T47D (cell line): ENCODE measurements around the gene MKRN2OS.

Experiments used
- DNase-seq, 2 experiments: peaks; one replicate each; pipeline versions ENCODE4 v3.0.0 to v3.0.0-alpha.2; 2011 to 2012; ENCODE audit warnings: low read depth in 1 of 2, low spot score in 1 of 2
- JUND ChIP-seq: IDR thresholded peaks from 2 replicates; pipeline ENCODE4 v1.6.1; 2012; ENCODE audit warnings: low read depth
- in situ Hi-C: cut with HindIII; loops from 2 replicates; pipeline ENCODE4 v1.10.0; 2016; ENCODE audit warnings: low sequenced_read_pairs, low pct_unique_long_range_greater_than_20kb

MKRN2OS gene

DNA sequence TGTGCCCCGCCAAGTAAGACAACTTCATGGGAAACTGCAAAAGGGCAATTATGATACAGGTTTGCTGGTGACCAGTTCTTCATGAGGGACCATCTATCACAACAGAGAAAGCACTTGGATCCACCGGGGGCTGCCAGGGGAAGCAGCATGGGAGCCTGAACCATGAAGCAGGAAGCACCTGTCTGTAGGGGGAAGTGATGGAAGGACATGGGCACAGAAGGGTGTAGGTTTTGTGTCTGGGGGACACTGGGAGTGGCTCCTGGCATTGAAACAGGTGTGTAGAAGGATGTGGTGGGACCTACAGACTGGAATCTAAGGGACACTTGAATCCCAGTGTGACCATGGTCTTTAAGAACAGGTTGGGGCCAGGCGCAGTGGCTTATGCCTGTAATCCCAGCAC, 34.2 kb upstream of the MKRN2OS start:
- in situ Hi-C loops: no loop called here
- DNase-seq: no peak
- TF ChIP-seq JUND: no peak

GRCh38 chr3:12578742-12579141, 33.4 kb upstream of the MKRN2OS start:
- in situ Hi-C loops: no loop called here
- DNase-seq: no peak
- TF ChIP-seq JUND: no peak

DNA sequence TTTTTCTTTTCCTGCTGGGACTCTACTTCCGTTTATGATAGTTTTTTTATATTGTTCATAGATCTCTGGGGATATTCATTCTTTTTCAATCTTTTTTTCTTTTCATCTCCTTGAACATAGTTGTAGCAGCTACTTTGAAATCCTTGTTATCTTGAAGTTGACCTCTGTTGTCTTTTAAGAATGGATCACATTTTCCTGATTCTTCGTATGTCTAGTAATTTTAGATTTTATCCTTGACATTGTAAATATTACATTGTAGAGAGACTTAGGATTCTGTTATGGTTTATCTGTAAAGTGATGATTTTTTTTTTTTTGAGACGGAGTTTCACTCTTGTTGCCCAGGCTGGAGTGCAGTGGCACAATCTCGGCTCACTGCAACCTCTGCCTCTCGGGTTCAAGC, 32.1 kb upstream of the MKRN2OS start:
- no peak for TF ChIP-seq JUND
- in situ Hi-C loops: no loop called here
- DNase-seq: no peak

DNA sequence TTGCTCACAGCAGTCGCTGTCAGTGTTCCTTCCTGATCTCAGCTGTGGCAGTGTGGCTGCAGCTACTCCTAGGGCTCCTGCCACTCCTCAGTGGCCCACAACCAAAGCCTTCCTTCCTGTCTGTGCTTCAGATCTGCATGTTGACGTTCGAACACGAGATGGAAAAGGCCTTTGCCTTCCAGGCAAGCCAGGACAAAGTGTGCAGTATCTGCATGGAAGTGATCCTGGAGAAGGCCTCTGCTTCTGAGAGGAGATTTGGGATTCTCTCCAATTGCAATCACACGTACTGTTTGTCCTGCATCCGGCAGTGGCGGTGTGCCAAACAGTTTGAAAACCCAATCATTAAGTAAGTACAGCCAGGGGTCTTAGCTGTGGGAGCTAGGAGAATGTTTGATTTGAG, 29.4 kb upstream of the MKRN2OS start:
- DNase-seq: no peak
- no peak for TF ChIP-seq JUND
- in situ Hi-C loops: no loop called here

DNA sequence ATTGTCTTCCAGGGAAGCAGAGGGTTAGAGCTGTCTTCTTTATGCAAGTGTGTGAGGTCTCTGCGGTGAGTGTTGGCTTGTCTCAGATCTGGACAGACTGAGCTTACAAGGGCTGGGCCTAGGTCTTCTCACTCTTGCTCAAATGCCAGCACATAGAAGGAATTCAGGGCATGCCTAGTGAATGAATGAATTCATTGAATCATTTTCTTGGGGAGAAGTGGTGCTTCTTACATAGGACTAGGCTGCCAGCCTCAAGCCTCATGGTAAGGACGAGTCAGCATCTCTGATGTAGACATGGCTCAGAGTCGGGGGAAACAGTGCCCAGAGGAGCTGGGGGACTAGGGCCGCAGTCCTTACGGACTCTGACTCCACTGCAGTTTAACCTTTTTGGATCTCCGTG, 28.8 kb upstream of the MKRN2OS start:
- in situ Hi-C loops: no loop called here
- DNase-seq: no peak
- TF ChIP-seq JUND: no peak

DNA sequence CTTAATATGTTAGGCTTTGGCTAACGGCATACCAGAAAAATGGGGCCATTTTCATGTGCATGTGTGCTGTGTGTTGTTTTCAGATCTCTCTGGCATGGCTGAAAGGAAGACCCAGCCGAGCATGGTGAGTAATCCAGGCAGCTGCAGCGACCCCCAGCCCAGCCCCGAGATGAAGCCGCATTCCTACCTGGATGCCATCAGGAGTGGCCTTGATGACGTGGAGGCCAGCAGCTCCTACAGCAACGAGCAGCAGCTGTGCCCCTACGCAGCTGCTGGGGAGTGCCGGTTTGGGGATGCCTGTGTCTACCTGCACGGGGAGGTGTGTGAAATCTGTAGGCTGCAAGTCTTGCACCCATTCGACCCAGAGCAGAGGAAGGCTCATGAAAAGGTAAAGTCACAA, 26.7 kb upstream of the MKRN2OS start:
- in situ Hi-C loops: no loop called here
- DNase-seq: no peak

GRCh38 chr3:12569836-12570235, 24.5 kb upstream of the MKRN2OS start:
- no peak for DNase-seq
- in situ Hi-C loops: no loop called here
- TF ChIP-seq JUND: no peak

More for the DNA sequence above, 26.7 kb upstream of the MKRN2OS start:
- TF ChIP-seq JUND: no peak

DNA sequence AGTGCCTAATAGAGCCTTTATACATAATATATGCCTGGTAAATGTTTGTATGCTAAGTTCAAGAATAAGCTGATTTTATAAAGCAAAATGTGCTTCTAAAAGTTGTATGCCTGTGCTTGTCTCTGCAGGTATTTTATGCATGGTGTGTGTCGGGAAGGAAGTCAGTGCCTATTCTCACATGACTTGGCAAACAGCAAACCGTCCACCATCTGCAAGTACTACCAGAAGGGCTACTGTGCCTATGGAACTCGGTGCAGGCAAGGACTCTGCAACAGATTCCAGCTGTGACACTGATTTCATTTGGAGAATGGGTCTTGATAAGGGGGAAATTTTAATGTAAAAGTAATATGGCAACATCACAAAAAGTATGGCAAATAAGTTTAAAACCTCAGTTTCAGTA, 23.4 kb upstream of the MKRN2OS start:
- in situ Hi-C loops: no loop called here
- no peak for DNase-seq
- no peak for TF ChIP-seq JUND

DNA sequence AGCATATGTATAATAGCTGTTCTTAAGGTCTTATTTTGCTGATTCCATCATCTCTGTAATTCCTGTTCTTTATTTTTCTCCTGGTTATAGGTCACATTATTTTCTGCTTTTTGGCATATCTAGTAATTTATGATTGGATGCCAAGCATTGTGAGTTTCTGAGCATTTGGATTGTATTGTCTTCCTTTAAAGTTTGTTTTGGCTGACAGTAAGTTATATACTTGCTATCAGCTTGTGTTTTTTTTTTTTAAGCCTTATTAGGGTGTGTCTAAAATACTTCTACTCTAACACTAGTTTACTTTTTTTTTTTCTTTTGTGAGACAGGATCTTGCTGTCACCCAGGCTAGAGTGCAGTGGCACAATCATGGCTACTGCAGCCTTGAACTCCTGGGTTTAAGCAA, 21.7 kb upstream of the MKRN2OS start:
- in situ Hi-C loops: no loop called here
- DNase-seq: no peak
- no peak for TF ChIP-seq JUND

DNA sequence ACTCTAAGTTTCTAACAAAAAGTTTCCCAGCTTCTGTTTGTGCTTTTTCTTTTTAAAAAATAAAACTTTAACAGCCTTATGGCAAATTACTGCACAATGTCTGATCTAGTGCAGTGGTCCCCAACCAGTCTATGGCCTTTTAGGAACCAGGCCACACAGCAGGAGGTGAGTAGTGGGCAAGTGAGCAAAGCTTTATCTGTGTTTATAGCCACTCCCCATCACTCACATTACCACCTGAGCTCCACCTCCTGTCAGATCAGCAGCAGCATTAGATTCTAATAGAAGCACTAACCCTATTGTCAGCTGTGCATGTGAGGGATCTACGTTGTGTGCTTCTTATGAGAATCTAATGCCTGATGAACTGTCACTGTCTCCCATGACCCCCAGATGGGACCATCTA, 17.2 kb upstream of the MKRN2OS start:
- DNase-seq: no peak
- in situ Hi-C loops: no loop called here
- TF ChIP-seq JUND: no peak

DNA sequence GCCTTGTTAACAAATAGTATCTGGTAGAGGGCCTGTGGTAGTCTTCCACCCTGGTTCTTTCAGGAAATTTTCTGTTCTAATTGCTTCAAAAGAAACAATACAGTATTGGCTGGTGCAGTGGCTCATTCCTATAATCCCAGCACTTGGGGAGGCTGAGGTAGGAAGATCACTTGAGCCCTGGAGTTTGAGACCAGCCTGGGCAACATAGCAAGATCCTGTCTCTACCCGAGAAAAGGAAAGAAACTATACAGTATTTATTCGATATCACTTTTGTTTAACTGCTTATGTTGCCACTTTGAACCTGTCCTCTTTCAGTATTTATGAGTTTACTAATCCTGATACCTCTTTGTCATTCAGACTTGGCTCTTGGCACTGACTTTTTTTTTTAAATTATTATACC, 16.1 kb upstream of the MKRN2OS start:
- in situ Hi-C loops: no loop called here
- no peak for TF ChIP-seq JUND
- DNase-seq: no peak

- in situ Hi-C loops: no loop called here
Observed at GRCh38 chr3:12560505-12561190, 15.3 kb upstream of the MKRN2OS start.

DNA sequence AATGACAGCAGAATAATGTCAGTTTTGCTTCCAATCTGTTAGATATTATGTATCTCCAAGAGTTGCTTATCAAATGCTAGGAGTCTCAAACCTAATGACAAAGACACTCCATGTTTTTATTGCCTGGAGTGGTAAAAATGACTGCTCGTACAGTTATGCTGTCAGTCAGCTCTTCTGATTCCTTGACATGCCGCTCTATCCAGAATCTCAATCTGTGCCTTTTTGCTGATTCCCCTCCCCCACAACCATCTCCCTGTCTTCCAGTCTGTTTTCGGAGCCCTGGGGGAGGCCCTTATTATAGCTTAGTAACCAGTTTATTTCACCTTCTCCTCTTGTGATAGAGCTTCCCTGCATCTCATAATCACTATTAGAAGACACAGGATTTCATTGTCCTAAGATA, 14.2 kb upstream of the MKRN2OS start:
- TF ChIP-seq JUND: no peak
- in situ Hi-C loops: no loop called here
- DNase-seq: no peak

More at GRCh38 chr3:12560505-12561190, 15.3 kb upstream of the MKRN2OS start:
- DNase-seq: no peak
- TF ChIP-seq JUND: no peak

DNA sequence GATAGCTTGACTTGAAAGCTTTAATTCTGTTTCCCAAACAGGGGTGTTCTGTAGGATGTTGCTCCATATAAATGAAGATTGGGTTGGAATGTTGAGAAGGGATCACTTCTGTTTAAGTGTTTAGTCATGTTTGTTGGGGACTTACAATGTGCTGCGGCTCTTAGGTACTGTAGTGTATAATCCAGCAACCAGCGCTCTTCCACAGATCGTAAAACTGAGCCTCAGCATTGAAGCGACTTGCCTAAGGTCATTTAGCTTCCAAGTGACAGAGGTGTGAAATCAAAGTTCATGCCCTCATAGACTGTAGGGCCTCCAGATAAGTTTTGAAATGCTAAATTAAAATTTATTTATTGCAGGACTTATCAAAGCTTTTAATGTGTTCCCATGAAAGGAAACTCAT, 13.4 kb upstream of the MKRN2OS start:
- in situ Hi-C loops: no loop called here
- TF ChIP-seq JUND: no peak
- DNase-seq: no peak
